ENCODE data around the gene LYST.

Gene LYST

DNA sequence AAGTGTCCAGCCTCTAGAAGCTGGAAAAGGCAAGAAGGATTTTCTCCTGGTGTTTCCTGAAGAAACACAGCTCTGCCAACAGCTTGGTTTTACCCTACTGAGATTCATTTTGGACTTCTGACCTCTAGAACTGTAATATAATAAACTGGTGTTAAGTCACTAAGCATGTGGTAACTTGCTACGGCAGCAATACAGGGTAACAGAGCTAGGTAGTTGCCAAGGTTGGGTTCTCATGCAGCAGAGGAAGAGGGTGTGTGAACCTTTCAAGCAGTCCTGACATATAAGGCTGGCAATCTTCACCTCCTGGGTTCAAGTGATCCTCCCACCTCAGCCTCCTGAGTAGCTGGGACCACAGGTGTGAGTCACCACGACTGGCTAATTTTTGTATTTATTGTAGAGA is 253.1 kb downstream of the LYST start:
- DNase-seq (ENCODE audit: low read depth in 2 of 2, low spot score in 1 of 2) = no peak

GRCh38 chr1:235612761-235613160 is 253.9 kb downstream of the LYST start:
- DNase-seq (ENCODE audit: low read depth in 2 of 2, low spot score in 1 of 2) = no peak

All from stimulated activated CD8-positive, alpha-beta memory T cell treated with anti-CD3 and anti-CD28 coated beads, Interleukin-4, amount 100 ng/mL, for 1 hour (primary cell).